Measurements from ENCODE around the gene TTC21B. TPM values are rescaled to one million over a fixed set of nuclear protein-coding genes. Genes with fewer than 3 reads are reported as not detected.

TTC21B gene
- polyA plus RNA-seq, 3 donors: 3.1 to 6.7 (median 3.8) TPM

GRCh38 chr2:165913636-165914035 lies 39.9 kb downstream of the TTC21B start:
- Histone ChIP-seq H3K9ac (ENCODE audit: insufficient read depth, low read length, poor library complexity, severe bottlenecking) (no peak overlapping the region), H4K20me1 (ENCODE audit: insufficient read depth, low read length) (no peaks in the 10 kb centered on the region), H3K79me2 (ENCODE audit: insufficient read depth, low read length) (no peaks in the 10 kb centered on the region), H3K27ac (ENCODE audit: low read depth in 1 of 2, low read length in 2 of 2) (no peak overlapping the region), H2AFZ (ENCODE audit: insufficient read depth, low read depth, low read length, poor library complexity, severe bottlenecking) (no peak overlapping the region), H3K36me3 (replicated peaks in 1 of 2; ENCODE audit: control insufficient read depth in 1 of 2, insufficient read depth in 2 of 2, low read length in 2 of 2) (peaks cover 44 to 73% of the 10 kb centered on the region in 2 donors), H3K4me3 (replicated peaks in 1 of 3; ENCODE audit: low read depth in 2 of 3, low read length in 3 of 3) (no peak overlapping the region), H3K4me1 (ENCODE audit: control insufficient read depth in 1 of 2, insufficient read depth in 2 of 2, low read length in 2 of 2) (no peaks in the 10 kb centered on the region), H3K4me2 (replicated peaks; ENCODE audit: extremely low read depth, low read length, poor library complexity, severe bottlenecking) (no peak overlapping the region), H3K27me3 (ENCODE audit: control insufficient read depth in 2 of 2, insufficient read depth in 2 of 2, low read length in 2 of 2) (no peaks in the 10 kb centered on the region), H3K9me3 (replicated peaks in 1 of 2; ENCODE audit: control insufficient read depth in 1 of 2, insufficient read depth in 1 of 2, low read length in 2 of 2) (no peaks in the 10 kb centered on the region)
- Mint-ChIP-seq H3K4me1 (no peaks in the 10 kb centered on the region), H3K9me3 (no peaks in the 10 kb centered on the region), H3K4me3 (no peak overlapping the region), H3K27me3 (ENCODE audit: low read depth in 3 of 3) (no peaks in the 10 kb centered on the region), H3K36me3 (peaks cover 47 to 76% of the 10 kb centered on the region in 2 donors), H3K27ac (no peak overlapping the region)
- DNase-seq: no peak
- TF ChIP-seq CTCF (IDR thresholded peaks at IDR 0.05): no peak
- intact Hi-C loops (cut with micrococcal nuclease): no loop called here

GRCh38 chr2:165911981-165912380 lies 41.6 kb downstream of the TTC21B start:
- no peaks in the 10 kb centered on the region for H3K4me1 Mint-ChIP-seq

More at GRCh38 chr2:165911981-165912380, 41.6 kb downstream of the TTC21B start:
- peaks cover 43 to 65% of the 10 kb centered on the region in 2 donors for H3K36me3 Mint-ChIP-seq
- Histone ChIP-seq H3K27ac (ENCODE audit: low read depth in 1 of 2, low read length in 2 of 2) (no peak overlapping the region), H4K20me1 (ENCODE audit: insufficient read depth, low read length) (no peaks in the 10 kb centered on the region), H3K9me3 (replicated peaks in 1 of 2; ENCODE audit: control insufficient read depth in 1 of 2, insufficient read depth in 1 of 2, low read length in 2 of 2) (no peaks in the 10 kb centered on the region), H3K4me3 (replicated peaks in 1 of 3; ENCODE audit: low read depth in 2 of 3, low read length in 3 of 3) (no peak overlapping the region), H3K4me1 (ENCODE audit: control insufficient read depth in 1 of 2, insufficient read depth in 2 of 2, low read length in 2 of 2) (no peaks in the 10 kb centered on the region), H2AFZ (ENCODE audit: insufficient read depth, low read depth, low read length, poor library complexity, severe bottlenecking) (no peak overlapping the region), H3K79me2 (ENCODE audit: insufficient read depth, low read length) (no peaks in the 10 kb centered on the region), H3K4me2 (replicated peaks; ENCODE audit: extremely low read depth, low read length, poor library complexity, severe bottlenecking) (no peak overlapping the region), H3K9ac (ENCODE audit: insufficient read depth, low read length, poor library complexity, severe bottlenecking) (no peak overlapping the region), H3K27me3 (ENCODE audit: control insufficient read depth in 2 of 2, insufficient read depth in 2 of 2, low read length in 2 of 2) (no peaks in the 10 kb centered on the region), H3K36me3 (replicated peaks in 1 of 2; ENCODE audit: control insufficient read depth in 1 of 2, insufficient read depth in 2 of 2, low read length in 2 of 2) (peaks cover 34 to 63% of the 10 kb centered on the region in 2 donors)
- no peak for TF ChIP-seq CTCF (IDR thresholded peaks at IDR 0.05)
- H3K27me3 Mint-ChIP-seq (ENCODE audit: low read depth in 3 of 3): no peaks in the 10 kb centered on the region
- WGBS (ENCODE audit: insufficient coverage): no CpG with 5 or more reads among the region's 2 CpGs
- H3K9me3 Mint-ChIP-seq: no peaks in the 10 kb centered on the region
- no peak overlapping the region for H3K27ac Mint-ChIP-seq
- DNase-seq: no peak
- no peak overlapping the region for H3K4me3 Mint-ChIP-seq
- intact Hi-C loops (cut with micrococcal nuclease): no loop called here
